22Rv1 (cell line): ENCODE data around the gene GNB1L.

Source experiments
- ZFX ChIP-seq: fragments of 450-650 bp; IDR thresholded peaks from 2 replicates; pipeline ENCODE4 v1.6.1; 2017; ENCODE audit warnings: antibody characterized with exemption, borderline replicate concordance
- TF ChIP-seq, protein P1 (sequence below): fragments of 450-650 bp; IDR thresholded peaks from 2 replicates; pipeline ENCODE4 v1.5.1; 2017; ENCODE audit warnings: mild to moderate bottlenecking

DNA sequence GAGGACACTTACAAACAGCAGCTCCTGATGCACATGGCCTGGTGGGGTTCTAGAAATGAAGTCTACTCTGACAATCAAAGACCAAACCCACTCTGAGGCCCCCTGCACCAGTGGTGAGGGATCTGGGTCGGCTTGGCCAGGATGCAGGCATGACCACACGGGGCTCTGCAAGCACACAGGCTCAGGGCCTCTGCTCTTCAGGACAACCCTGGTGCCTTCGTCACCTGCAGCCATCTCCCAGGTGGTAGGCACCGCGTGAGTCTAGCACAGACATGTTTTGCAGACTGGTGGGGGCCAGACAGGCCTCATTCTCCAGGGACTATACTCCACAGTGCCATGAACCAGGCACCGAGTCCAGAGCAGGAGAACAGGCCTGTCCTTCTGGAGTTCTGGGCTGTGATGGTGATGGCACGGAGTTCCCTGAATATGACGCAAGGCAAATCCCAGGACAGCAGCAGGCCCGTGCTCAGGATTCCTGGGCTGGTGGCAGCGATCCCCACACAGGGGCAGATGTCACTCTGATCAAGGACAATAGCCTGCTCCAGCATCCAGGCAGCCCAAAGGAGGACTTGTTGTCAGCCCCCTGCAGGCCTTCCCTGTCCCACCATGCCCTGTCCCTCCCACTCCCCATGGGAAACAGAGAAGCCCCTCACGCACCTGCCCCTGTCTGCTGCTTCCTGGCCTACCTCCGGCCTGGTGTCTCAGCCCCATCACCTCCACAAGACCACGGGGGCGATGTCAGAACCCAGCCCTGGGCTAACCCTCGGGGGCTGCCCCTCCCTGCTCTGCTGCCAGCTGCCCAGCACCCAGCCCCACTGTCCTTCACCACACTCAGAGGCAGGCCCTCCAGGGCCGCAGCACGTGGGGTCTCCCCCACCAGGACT lies 36.1 kb downstream of the GNB1L start:
- TF ChIP-seq, protein P1, sequence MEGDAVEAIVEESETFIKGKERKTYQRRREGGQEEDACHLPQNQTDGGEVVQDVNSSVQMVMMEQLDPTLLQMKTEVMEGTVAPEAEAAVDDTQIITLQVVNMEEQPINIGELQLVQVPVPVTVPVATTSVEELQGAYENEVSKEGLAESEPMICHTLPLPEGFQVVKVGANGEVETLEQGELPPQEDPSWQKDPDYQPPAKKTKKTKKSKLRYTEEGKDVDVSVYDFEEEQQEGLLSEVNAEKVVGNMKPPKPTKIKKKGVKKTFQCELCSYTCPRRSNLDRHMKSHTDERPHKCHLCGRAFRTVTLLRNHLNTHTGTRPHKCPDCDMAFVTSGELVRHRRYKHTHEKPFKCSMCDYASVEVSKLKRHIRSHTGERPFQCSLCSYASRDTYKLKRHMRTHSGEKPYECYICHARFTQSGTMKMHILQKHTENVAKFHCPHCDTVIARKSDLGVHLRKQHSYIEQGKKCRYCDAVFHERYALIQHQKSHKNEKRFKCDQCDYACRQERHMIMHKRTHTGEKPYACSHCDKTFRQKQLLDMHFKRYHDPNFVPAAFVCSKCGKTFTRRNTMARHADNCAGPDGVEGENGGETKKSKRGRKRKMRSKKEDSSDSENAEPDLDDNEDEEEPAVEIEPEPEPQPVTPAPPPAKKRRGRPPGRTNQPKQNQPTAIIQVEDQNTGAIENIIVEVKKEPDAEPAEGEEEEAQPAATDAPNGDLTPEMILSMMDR = no peak
- TF ChIP-seq ZFX = no peak
